ENCODE measurements around the gene DPEP2. TPM values are rescaled to one million over a fixed set of nuclear protein-coding genes. Genes with fewer than 3 reads are reported as not detected.

The DPEP2 gene
- total and polyA plus RNA-seq, 2 of the 13 experiments (the other 11 are each of a cell fraction or from before 2014, with no cell fraction given) = 0.18 TPM; not detected in 1

DNA sequence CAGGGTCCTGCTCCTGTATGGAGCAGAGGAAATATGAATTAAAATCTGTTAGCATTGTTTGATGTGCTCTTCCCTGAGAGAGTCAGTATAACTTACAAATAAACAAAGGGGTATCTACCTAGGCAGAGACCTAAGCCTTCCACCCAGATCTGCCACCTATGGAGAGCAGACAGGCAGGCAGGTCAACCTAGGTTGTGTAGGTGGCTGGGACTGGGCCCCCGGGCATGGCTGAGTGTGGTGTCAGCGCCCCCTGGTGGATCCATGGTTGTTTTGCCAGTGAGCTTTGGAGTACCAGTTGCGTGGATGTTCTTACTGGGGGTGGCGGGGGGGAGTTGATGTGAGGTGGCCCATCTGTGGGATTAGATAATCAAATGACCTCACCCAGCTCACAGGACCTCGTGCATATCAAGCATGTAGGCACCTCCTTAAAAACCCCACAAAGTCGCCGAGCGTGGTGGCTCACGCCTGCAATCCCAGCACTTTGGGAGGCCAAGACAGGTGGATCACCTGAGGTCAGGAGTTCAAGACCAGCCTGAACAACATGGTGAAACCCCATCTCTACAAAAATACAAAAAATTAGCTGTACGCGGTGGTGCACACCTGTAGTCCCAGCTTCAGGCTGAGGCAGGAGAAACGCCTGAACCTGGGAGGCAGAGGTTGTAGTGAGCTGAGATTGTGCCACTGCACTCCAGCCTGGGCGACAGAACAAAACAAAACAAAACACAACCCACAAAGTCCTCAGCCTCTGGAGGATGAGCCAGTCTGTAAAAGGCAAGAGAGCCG, 41.4 kb upstream of the DPEP2 start (continued):
- no peak for TF ChIP-seq ZNF776 (CRISPR knock-in tag; IDR thresholded peaks at IDR 0.05)
- TF ChIP-seq EED (CRISPR knock-in tag; IDR thresholded peaks at IDR 0.05) = no peak
- TF ChIP-seq ZNF839 (CRISPR knock-in tag; IDR thresholded peaks at IDR 0.05; ENCODE audit: borderline replicate concordance) = no peak
- TF ChIP-seq MAFF (IDR thresholded peaks at IDR 0.05; ENCODE audit: low read depth, low read length) = no peak
- no peak for TF ChIP-seq MTA1 (CRISPR knock-in tag; IDR thresholded peaks at IDR 0.05; ENCODE audit: borderline replicate concordance)
- peak; percentile 75 for TF ChIP-seq KDM2A (CRISPR knock-in tag; IDR thresholded peaks at IDR 0.05; ENCODE audit: borderline replicate concordance, low read depth)
- peak; percentile 72; the same call in 1 of the 2 replicates for TF ChIP-seq RXRB (CRISPR knock-in tag; IDR thresholded peaks at IDR 0.05; ENCODE audit: borderline replicate concordance)
- no peak for TF ChIP-seq ZNF577 (CRISPR knock-in tag; IDR thresholded peaks at IDR 0.05; ENCODE audit: borderline replicate concordance, low read depth)
- TF ChIP-seq ZNF383 (CRISPR knock-in tag; IDR thresholded peaks at IDR 0.05; ENCODE audit: borderline replicate concordance) = 0 out of 2 replicates have a peak, but pooled peaks have one; percentile 21
- TF ChIP-seq AKNA (CRISPR knock-in tag; IDR thresholded peaks at IDR 0.05; ENCODE audit: borderline replicate concordance) = no peak
- no peak for TF ChIP-seq ZNF546 (CRISPR knock-in tag; conservative IDR thresholded peaks at IDR 0.05)
- TF ChIP-seq FOXK2 (IDR thresholded peaks at IDR 0.05) = no peak
- no peak for TF ChIP-seq FOXC1 (CRISPR knock-in tag; IDR thresholded peaks at IDR 0.05; ENCODE audit: borderline replicate concordance)
- no peak for TF ChIP-seq KLF9 (CRISPR knock-in tag; IDR thresholded peaks at IDR 0.05; ENCODE audit: low read depth)
- no peak for TF ChIP-seq CC2D1A (CRISPR knock-in tag; IDR thresholded peaks at IDR 0.05)
- TF ChIP-seq RNF219 (CRISPR knock-in tag; IDR thresholded peaks at IDR 0.05) = no peak
- no peak for TF ChIP-seq ZNF354B (CRISPR knock-in tag; IDR thresholded peaks at IDR 0.05)
- no peak for TF ChIP-seq GABPA (IDR thresholded peaks at IDR 0.05; ENCODE audit: low read depth, low read length)
- no peak for TF ChIP-seq GABPA (CRISPR knock-in tag; IDR thresholded peaks at IDR 0.05; ENCODE audit: low read depth)
- no peak for TF ChIP-seq ZNF841 (CRISPR knock-in tag; IDR thresholded peaks at IDR 0.05; ENCODE audit: borderline replicate concordance)
- no peak for TF ChIP-seq DNMT1 (CRISPR knock-in tag; IDR thresholded peaks at IDR 0.05)
- TF ChIP-seq ETV5 (CRISPR knock-in tag; IDR thresholded peaks at IDR 0.05; ENCODE audit: borderline replicate concordance) = no peak; the same call in 1 of the 2 replicates
- no peak for TF ChIP-seq MXD1 (CRISPR knock-in tag; IDR thresholded peaks at IDR 0.05)

Data from HepG2 (cell line).